A673 (cell line): Measurements from ENCODE around the gene TEPSIN.

Source experiments
- CTCF ChIP-seq: fragments of 300-800, 200-600 bp; sonication (generic); conservative IDR thresholded peaks from 2 replicates; pipeline ENCODE4 v1.5.1; 2017; ENCODE audit warnings: low read depth, mild to moderate bottlenecking, antibody characterized with exemption, low read length, moderate library complexity, mixed read lengths
- EZH2 ChIP-seq: fragments of 200-600 bp; sonication (generic); IDR thresholded peaks from 2 replicates; pipeline ENCODE4 v1.6.1; 2017; ENCODE audit warnings: borderline replicate concordance, low read depth, mild to moderate bottlenecking, mixed read lengths, antibody characterized with exemption, low read length; ENCODE audit not compliant: poor library complexity, severe bottlenecking

DNA sequence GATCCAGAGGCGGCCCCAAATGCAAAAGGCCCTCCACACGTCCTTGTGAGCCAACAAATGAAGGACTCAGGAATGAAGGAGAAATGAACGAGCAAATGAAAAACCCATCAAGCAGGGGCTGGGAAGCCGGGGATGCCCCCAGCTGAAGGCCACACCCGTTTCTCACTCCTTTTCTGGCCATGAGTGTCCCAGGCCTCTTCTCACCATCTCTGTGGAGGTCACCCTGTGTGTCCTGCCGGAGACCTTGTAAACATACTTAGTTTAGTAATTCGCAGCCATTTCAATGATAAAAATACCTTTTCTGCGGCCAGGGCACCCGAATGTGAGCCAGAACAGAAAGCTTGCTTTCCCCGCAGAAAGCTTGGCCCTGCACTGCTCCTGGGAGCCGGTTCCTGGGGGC lies 51.7 kb downstream of the TEPSIN start:
- TF ChIP-seq CTCF (no peak), EZH2 (no peak)
